ENCODE results near the gene FGF14.

FGF14 gene

DNA sequence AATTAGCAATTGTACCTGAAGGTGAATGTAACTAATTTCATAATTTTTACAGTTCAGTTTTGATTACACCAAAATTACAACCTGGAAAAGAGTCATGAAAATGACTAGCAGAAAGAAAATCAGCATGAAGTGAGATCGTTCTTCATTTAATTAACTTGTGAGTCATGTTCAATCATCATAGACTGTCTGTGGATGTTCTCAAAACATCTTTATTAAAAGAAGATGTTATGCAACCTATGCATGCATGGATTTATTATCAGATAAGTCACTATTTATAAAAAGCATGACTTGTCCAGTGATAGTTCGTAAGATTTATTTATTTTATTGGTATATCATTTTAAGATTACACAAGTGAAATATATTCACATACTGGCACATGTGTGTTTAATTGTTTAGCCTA lies 703.4 kb downstream of the FGF14 start:
- DNase-seq (ENCODE audit: low read depth): no peak
- TF ChIP-seq, protein P1, sequence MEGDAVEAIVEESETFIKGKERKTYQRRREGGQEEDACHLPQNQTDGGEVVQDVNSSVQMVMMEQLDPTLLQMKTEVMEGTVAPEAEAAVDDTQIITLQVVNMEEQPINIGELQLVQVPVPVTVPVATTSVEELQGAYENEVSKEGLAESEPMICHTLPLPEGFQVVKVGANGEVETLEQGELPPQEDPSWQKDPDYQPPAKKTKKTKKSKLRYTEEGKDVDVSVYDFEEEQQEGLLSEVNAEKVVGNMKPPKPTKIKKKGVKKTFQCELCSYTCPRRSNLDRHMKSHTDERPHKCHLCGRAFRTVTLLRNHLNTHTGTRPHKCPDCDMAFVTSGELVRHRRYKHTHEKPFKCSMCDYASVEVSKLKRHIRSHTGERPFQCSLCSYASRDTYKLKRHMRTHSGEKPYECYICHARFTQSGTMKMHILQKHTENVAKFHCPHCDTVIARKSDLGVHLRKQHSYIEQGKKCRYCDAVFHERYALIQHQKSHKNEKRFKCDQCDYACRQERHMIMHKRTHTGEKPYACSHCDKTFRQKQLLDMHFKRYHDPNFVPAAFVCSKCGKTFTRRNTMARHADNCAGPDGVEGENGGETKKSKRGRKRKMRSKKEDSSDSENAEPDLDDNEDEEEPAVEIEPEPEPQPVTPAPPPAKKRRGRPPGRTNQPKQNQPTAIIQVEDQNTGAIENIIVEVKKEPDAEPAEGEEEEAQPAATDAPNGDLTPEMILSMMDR (IDR thresholded peaks at IDR 0.05; ENCODE audit: low read depth, low read length, missing control alignments): no peak
- no peak overlapping the region for H3K4me3 ChIP-seq (ENCODE audit: low read depth, low read length)

DNA sequence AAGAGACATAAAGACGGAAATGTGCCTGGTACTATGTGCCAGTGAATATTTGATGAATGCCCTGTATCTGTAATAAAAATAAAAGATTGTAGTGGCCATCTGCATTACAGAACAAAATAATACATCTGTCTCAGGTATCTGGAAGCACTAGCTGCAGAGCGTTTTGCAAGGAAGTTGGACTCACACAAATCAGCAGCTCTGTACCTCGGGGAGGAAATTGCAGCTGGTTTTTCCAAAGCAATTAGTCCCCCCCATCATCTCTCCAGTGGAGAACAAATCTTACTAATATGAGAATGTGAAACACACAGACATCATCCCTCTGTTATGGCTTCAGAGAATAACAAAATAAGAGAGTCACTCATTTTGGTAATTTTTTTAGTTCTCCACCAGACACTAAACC lies 704.1 kb downstream of the FGF14 start:
- TF ChIP-seq, protein P1 (IDR thresholded peaks at IDR 0.05; ENCODE audit: low read depth, low read length, missing control alignments): no peak
- DNase-seq (ENCODE audit: low read depth): no peak

DNA sequence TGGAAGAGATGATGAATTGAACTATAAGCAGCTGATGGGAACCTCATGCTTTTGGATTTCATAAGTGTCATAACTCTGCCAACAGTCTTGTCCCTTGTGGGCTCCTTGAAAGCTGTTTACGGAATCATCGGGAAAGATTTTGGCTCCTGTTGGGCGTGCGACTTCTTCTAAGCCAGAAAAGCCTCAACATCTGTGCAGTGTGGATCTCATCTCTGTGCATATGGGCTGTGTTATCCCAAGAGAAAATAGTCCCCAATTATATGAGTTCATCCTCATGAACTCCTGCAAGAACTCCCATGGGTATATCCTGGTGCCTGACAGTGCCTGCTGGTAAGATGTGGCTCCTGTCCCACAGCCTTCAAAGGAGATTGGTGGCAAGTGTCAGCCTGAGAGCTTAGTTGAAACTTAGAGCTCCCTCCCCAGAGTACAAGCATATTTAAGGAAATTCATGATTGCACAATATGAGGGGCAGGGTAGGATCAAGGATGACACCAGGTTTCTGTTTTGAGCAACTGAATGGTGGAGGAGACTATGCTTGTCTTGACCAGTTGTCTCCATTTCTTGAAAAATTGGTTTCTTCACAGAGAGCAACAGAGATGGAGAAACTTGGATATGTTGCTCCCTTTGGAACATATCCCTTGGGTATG lies 705.9 kb downstream of the FGF14 start:
- DNase-seq (ENCODE audit: low read depth): no peak
- no peak overlapping the region for H3K4me3 ChIP-seq (ENCODE audit: low read depth, low read length)
- TF ChIP-seq, protein P1 (IDR thresholded peaks at IDR 0.05; ENCODE audit: low read depth, low read length, missing control alignments): no peak

More for the DNA sequence above, 704.1 kb downstream of the FGF14 start:
- H3K4me3 ChIP-seq (ENCODE audit: low read depth, low read length): no peak overlapping the region

DNA sequence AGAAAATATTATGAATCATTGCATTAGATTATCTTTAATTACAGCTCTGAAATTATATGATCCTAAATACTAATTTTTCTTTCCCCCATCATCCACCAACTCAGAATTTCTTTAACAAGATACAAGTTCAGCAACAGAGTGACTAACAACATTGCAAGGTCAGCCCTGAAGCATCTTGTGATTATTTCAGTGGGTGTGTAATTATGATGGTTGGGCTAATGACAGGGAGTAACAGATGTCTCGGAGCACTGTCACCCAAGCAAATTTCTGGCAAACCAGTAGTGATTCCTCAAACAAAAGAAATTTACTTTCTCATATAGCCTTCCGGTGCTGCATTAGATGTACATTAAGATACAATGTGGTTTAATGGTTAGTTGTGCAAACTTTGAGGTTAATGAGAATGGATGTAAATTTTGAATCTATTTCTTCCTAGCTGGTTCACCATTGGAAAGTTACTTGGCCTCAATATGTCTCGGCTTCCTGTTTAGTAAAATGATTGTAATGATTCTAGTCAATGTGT lies 710.4 kb downstream of the FGF14 start:
- TF ChIP-seq, protein P1 (IDR thresholded peaks at IDR 0.05; ENCODE audit: low read depth, low read length, missing control alignments): no peak
- no peak for DNase-seq (ENCODE audit: low read depth)
- no peak overlapping the region for H3K4me3 ChIP-seq (ENCODE audit: low read depth, low read length)

- TF ChIP-seq, protein P1 (IDR thresholded peaks at IDR 0.05; ENCODE audit: low read depth, low read length, missing control alignments): no peak
- no peak for DNase-seq (ENCODE audit: low read depth)
- H3K4me3 ChIP-seq (ENCODE audit: low read depth, low read length): no peak overlapping the region
Measured at GRCh38 chr13:101690871-101691270, 711.0 kb downstream of the FGF14 start.

- no peak overlapping the region for H3K4me3 ChIP-seq (ENCODE audit: low read depth, low read length)
- DNase-seq (ENCODE audit: low read depth): no peak
- TF ChIP-seq, protein P1 (IDR thresholded peaks at IDR 0.05; ENCODE audit: low read depth, low read length, missing control alignments): no peak
Measured at GRCh38 chr13:101686003-101686402, 715.8 kb downstream of the FGF14 start.

GRCh38 chr13:101681834-101682233 lies 720.0 kb downstream of the FGF14 start:
- DNase-seq (ENCODE audit: low read depth): no peak
- no peak overlapping the region for H3K4me3 ChIP-seq (ENCODE audit: low read depth, low read length)

More at GRCh38 chr13:101681834-101682233, 720.0 kb downstream of the FGF14 start:
- TF ChIP-seq, protein P1 (IDR thresholded peaks at IDR 0.05; ENCODE audit: low read depth, low read length, missing control alignments): no peak
